Measurements from ENCODE around the gene PWP1.

Gene PWP1

GRCh38 chr12:107685360-107686248, at the start of gene PWP1:
TSS of gene PWP1 (plus strand) at chr12:107685799. CDS start at chr12:107685900, 101 bp downstream.
- DNase-seq, result peak; percentile 95

GRCh38 chr12:107641154-107641553, 44.4 kb upstream of the PWP1 start:
- DNase-seq, result no peak

- DNase-seq, result no peak
These were observed 43.4 kb upstream of the PWP1 start for GRCh38 chr12:107642240-107642639.

- DNase-seq, result no peak
These were observed 39.8 kb upstream of the PWP1 start for GRCh38 chr12:107645630-107646333.

- no peak for DNase-seq
These were observed 39.2 kb upstream of the PWP1 start for GRCh38 chr12:107646436-107646835.

- no peak for DNase-seq
These were observed 35.9 kb upstream of the PWP1 start for GRCh38 chr12:107649661-107650061.

GRCh38 chr12:107650977-107651376, 34.6 kb upstream of the PWP1 start:
- no peak for DNase-seq

- DNase-seq, result peak; percentile 27
These were observed 33.8 kb upstream of the PWP1 start for GRCh38 chr12:107651571-107652449.

- DNase-seq, result no peak
These were observed 32.1 kb upstream of the PWP1 start for GRCh38 chr12:107653519-107653918.

- no peak for DNase-seq
These were observed 30.7 kb upstream of the PWP1 start for GRCh38 chr12:107654873-107655272.

GRCh38 chr12:107655281-107656065, 30.1 kb upstream of the PWP1 start:
- no peak for DNase-seq

GRCh38 chr12:107656302-107656701, 29.3 kb upstream of the PWP1 start:
- no peak for DNase-seq

- DNase-seq, result no peak
These were observed 28.5 kb upstream of the PWP1 start for GRCh38 chr12:107657133-107657532.

GRCh38 chr12:107657621-107658020, 28.0 kb upstream of the PWP1 start:
- no peak for DNase-seq

GRCh38 chr12:107660235-107660634, 25.4 kb upstream of the PWP1 start:
- no peak for DNase-seq

- no peak for DNase-seq
These were observed 24.7 kb upstream of the PWP1 start for GRCh38 chr12:107660861-107661415.

GRCh38 chr12:107661830-107662229, 23.8 kb upstream of the PWP1 start:
- no peak for DNase-seq

GRCh38 chr12:107662484-107662883, 23.1 kb upstream of the PWP1 start:
- DNase-seq, result no peak

- DNase-seq, result no peak
These were observed 22.3 kb upstream of the PWP1 start for GRCh38 chr12:107663277-107663676.

GRCh38 chr12:107666009-107666408, 19.6 kb upstream of the PWP1 start:
- DNase-seq, result no peak

- no peak for DNase-seq
These were observed 18.1 kb upstream of the PWP1 start for GRCh38 chr12:107667464-107667863.
